ENCODE measurements around the gene AHCY. TPM values are rescaled to one million over a fixed set of nuclear protein-coding genes. Genes with fewer than 3 reads are reported as not detected.

Gene AHCY
- polyA plus RNA-seq, 1 donor from 2014 or later, result 37.1 TPM

DNA sequence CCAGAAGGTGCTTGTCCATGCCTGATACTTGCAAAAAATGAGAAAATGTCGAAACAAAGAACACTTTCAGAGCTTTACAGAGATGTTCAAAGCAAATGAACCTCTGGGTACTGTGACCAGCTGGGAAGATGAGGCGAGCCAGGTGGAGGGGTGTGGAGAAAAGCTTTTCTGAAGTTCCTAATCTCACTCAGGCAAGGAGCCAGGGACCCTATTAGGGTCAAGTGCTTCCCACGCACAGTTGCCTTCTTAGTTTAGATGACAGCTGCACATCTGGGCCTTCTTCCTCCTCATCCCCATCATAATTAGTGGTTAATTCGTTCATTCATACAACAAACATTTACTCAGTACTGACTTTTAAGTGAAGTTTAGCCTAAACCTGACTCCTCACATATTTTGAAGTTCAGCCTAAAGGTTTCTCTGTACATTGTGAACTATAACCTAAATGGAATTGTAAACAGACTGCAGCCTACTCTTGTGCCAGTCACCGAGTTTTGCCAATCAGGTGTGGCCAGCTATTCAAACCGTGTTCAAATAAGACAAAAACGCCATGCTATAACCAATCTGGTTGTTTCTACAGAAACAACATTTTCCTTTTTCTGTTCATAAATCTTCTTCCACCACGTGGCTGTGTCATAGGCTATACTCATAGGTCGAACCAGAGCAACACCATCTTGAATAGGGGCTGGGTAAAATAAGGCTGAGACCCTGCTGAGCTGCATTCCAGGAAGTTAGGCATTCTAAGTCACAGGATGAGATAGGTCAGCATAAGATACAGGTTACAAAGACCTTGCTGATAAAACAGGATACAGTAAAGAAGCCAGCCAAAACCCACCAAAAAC lies 19.3 kb upstream of the AHCY start:
- Histone ChIP-seq H3K36me3 (ENCODE audit: insufficient read depth, low read length) (no peaks in the 10 kb centered on the region), H3K27ac (ENCODE audit: low read length) (no peak overlapping the region), H3K4me3 (ENCODE audit: low read length) (no peak overlapping the region), H3K9me3 (ENCODE audit: low read length) (no peaks in the 10 kb centered on the region), H3K4me2 (ENCODE audit: low read length) (no peak overlapping the region), H3K9ac (ENCODE audit: low read length) (no peak overlapping the region), H4K20me1 (ENCODE audit: insufficient read depth) (no peaks in the 10 kb centered on the region), H3F3A (ENCODE audit: insufficient read depth, low read length, poor library complexity, severe bottlenecking) (no peaks in the 10 kb centered on the region), H2AFZ (ENCODE audit: low read depth, low read length) (no peak overlapping the region), H3K9me2 (ENCODE audit: insufficient read depth, low read length) (no peaks in the 10 kb centered on the region), H3K79me2 (replicated peaks; ENCODE audit: insufficient read depth, low read length) (no peaks in the 10 kb centered on the region), H3K27me3 (ENCODE audit: insufficient read depth, low read depth, low read length) (no peaks in the 10 kb centered on the region)
- no peak for TF ChIP-seq RAD21 (conservative IDR thresholded peaks at IDR 0.05)
- no peak for TF ChIP-seq EZH2 (IDR thresholded peaks at IDR 0.05; ENCODE audit: borderline replicate concordance, insufficient read depth, low read length, poor library complexity, severe bottlenecking)
- no peak for TF ChIP-seq EP300 (conservative IDR thresholded peaks at IDR 0.05; ENCODE audit: poor library complexity, severe bottlenecking)
- no peak for TF ChIP-seq MXI1 (conservative IDR thresholded peaks at IDR 0.05; ENCODE audit: poor library complexity, severe bottlenecking)
- TF ChIP-seq TAF1 (IDR thresholded peaks at IDR 0.05; ENCODE audit: low read depth), result no peak
- TF ChIP-seq, protein P1, sequence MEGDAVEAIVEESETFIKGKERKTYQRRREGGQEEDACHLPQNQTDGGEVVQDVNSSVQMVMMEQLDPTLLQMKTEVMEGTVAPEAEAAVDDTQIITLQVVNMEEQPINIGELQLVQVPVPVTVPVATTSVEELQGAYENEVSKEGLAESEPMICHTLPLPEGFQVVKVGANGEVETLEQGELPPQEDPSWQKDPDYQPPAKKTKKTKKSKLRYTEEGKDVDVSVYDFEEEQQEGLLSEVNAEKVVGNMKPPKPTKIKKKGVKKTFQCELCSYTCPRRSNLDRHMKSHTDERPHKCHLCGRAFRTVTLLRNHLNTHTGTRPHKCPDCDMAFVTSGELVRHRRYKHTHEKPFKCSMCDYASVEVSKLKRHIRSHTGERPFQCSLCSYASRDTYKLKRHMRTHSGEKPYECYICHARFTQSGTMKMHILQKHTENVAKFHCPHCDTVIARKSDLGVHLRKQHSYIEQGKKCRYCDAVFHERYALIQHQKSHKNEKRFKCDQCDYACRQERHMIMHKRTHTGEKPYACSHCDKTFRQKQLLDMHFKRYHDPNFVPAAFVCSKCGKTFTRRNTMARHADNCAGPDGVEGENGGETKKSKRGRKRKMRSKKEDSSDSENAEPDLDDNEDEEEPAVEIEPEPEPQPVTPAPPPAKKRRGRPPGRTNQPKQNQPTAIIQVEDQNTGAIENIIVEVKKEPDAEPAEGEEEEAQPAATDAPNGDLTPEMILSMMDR (IDR thresholded peaks at IDR 0.05; ENCODE audit: poor library complexity, severe bottlenecking), result no peak
- TF ChIP-seq SMC3 (conservative IDR thresholded peaks at IDR 0.05; ENCODE audit: poor library complexity), result no peak
- TF ChIP-seq POLR2AphosphoS5 (IDR thresholded peaks at IDR 0.05), result no peak
- TF ChIP-seq, protein P2, sequence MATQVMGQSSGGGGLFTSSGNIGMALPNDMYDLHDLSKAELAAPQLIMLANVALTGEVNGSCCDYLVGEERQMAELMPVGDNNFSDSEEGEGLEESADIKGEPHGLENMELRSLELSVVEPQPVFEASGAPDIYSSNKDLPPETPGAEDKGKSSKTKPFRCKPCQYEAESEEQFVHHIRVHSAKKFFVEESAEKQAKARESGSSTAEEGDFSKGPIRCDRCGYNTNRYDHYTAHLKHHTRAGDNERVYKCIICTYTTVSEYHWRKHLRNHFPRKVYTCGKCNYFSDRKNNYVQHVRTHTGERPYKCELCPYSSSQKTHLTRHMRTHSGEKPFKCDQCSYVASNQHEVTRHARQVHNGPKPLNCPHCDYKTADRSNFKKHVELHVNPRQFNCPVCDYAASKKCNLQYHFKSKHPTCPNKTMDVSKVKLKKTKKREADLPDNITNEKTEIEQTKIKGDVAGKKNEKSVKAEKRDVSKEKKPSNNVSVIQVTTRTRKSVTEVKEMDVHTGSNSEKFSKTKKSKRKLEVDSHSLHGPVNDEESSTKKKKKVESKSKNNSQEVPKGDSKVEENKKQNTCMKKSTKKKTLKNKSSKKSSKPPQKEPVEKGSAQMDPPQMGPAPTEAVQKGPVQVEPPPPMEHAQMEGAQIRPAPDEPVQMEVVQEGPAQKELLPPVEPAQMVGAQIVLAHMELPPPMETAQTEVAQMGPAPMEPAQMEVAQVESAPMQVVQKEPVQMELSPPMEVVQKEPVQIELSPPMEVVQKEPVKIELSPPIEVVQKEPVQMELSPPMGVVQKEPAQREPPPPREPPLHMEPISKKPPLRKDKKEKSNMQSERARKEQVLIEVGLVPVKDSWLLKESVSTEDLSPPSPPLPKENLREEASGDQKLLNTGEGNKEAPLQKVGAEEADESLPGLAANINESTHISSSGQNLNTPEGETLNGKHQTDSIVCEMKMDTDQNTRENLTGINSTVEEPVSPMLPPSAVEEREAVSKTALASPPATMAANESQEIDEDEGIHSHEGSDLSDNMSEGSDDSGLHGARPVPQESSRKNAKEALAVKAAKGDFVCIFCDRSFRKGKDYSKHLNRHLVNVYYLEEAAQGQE (IDR thresholded peaks at IDR 0.05; ENCODE audit: borderline replicate concordance), result no peak

DNA sequence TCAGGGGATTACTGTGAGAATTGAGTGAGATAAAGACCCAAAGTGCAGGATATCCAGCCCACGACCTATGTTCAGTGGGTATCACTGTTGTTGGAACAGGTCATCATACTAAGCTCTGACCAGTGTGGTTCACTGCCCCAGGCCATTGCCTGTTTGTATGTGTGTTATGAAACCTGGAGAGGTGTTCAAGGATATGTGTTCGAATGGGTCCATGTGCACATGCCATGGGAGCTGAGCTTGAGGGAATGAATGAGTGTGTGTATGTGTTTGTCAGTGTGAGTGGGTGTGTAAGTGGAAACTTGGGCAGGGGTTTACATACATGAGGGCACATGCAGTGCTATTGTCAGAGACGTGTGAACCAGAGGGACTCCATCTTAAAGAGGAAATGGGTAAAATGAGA lies 17.7 kb upstream of the AHCY start:
- H3K27me3 ChIP-seq (ENCODE audit: insufficient read depth, low read depth, low read length), result no peaks in the 10 kb centered on the region
- H3K79me2 ChIP-seq (replicated peaks; ENCODE audit: insufficient read depth, low read length), result no peaks in the 10 kb centered on the region
- H3F3A ChIP-seq (ENCODE audit: insufficient read depth, low read length, poor library complexity, severe bottlenecking), result no peaks in the 10 kb centered on the region
- H3K4me2 ChIP-seq (ENCODE audit: low read length), result no peak overlapping the region
- no peaks in the 10 kb centered on the region for H4K20me1 ChIP-seq (ENCODE audit: insufficient read depth)
- no peak overlapping the region for H3K27ac ChIP-seq (ENCODE audit: low read length)
- no peaks in the 10 kb centered on the region for H3K9me2 ChIP-seq (ENCODE audit: insufficient read depth, low read length)
- no peak overlapping the region for H3K4me3 ChIP-seq (ENCODE audit: low read length)
- TF ChIP-seq SMC3 (conservative IDR thresholded peaks at IDR 0.05; ENCODE audit: poor library complexity), result no peak
- TF ChIP-seq, protein P1 (IDR thresholded peaks at IDR 0.05; ENCODE audit: poor library complexity, severe bottlenecking), result no peak
- no peak for TF ChIP-seq POLR2AphosphoS5 (IDR thresholded peaks at IDR 0.05)
- no peak for TF ChIP-seq TAF1 (IDR thresholded peaks at IDR 0.05; ENCODE audit: low read depth)
- no peak overlapping the region for H3K9ac ChIP-seq (ENCODE audit: low read length)
- no peak overlapping the region for H2AFZ ChIP-seq (ENCODE audit: low read depth, low read length)
- no peaks in the 10 kb centered on the region for H3K9me3 ChIP-seq (ENCODE audit: low read length)
- H3K36me3 ChIP-seq (ENCODE audit: insufficient read depth, low read length), result no peaks in the 10 kb centered on the region
